T-helper 22 cell (primary cell): Measurements from ENCODE around the gene SERPINB5.

Experiments used
- DNase-seq: peaks from one replicate; pipeline ENCODE4 v3.0.0-alpha.2; 2020; ENCODE audit warnings: low read depth

SERPINB5 gene

DNA sequence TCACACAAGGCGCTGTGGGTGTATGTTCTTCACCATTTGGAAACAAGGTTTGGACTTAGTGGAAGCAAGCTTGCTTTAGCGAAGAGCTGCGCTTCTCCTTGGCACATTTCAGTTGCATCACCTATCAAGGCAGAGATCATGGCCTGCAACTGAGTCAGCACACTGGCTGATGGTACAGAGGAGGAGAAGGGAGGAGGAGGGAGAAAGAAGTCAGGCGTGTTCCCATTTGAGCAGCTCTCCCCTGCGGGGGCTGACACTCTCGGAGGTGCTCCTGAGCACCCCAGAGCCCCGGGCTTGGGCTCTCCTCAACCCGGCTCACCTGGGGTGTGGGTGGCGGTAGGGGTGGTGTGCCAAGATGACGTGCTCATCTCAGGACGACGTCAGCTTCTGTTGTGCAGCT lies 6.0 kb upstream of the SERPINB5 start:
- no peak for DNase-seq

DNA sequence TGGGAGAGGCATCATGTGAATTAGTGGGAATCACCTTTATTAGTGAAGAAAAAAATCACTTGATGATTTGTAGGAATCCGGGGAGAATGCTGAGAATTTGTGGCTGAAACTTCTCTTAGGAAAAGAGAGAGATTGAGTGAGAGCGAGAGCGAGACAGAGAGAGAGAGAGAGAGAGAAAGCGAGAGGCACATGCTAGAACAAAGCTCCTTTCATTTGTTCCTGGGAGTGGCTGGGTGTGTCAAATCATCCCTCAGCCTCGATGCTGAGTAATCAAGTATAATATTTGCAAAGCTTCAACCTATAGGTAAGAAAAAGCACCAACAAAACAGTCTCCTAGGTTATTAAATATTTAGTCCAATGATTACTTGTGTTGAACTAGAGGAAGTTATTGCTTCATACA lies 4.4 kb upstream of the SERPINB5 start:
- no peak for DNase-seq

GRCh38 chr18:63477200-63477599 lies 442 bp downstream of the SERPINB5 start:
- DNase-seq: no peak

DNA sequence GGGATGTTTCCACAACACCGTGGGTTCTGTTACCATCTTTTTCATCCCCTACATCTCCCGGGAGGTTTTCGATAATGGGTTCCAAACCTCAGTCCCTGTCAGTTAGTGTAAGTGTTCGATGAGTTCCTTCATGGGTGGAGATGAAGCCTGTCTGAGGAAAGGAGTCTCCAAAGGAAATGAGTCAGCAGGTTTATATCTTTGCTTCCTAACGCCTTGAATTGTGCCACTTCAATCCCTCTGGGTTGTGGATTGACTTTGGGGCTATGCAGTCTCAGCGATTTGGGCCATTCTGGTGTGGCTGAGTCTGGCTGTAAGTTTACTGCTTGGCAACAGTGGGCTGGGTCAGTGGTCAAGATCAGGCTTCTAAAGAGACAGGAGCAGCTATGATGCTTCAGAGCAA lies 1.2 kb downstream of the SERPINB5 start:
- no peak for DNase-seq

- DNase-seq: no peak
Measured at GRCh38 chr18:63479826-63480225, 3.1 kb downstream of the SERPINB5 start.

DNA sequence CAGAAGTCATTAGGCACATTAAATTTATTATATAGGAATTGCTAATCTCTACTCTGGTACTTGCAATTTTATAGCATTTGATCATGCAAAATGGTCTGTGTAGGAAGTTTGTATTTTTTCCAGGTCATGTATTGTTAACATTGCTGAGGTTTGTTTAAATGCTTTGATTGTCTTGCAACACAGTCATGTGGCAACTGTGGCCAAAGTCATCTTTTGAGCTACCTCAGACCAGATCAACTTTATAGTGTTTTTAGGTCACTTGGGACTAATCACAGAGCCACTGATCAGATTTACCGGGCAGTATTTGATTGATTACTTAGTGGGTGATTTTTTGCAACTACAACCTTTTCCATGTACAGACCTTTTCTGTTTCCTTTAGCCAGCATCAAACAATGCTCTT lies 3.7 kb downstream of the SERPINB5 start:
- no peak for DNase-seq

DNA sequence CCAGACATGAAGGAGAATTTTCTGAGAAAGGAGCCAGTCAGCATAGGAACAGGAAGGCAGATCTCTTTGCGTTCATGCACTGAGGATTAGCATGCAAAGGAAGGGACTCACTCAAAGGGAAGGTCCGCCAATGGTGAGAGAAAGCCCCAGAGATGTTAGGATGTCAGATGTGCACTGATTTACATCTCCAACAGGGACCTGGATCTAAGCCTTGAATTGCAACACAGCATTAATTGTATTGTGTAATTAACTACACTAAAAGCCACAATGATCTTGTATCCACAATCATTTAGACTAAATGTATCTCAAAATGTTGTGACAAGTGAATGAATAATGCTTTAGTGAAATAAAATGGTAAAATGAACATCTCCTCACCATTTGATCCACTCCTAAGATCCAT lies 4.2 kb downstream of the SERPINB5 start:
- no peak for DNase-seq

GRCh38 chr18:63487676-63488075 lies 10.9 kb downstream of the SERPINB5 start:
- DNase-seq: no peak

GRCh38 chr18:63488160-63488559 lies 11.4 kb downstream of the SERPINB5 start:
- no peak for DNase-seq

- no peak for DNase-seq
Measured at GRCh38 chr18:63492851-63493250, 16.1 kb downstream of the SERPINB5 start.

GRCh38 chr18:63495675-63496074 lies 18.9 kb downstream of the SERPINB5 start:
- no peak for DNase-seq

- DNase-seq: no peak
Measured at GRCh38 chr18:63505566-63506335, 29.0 kb downstream of the SERPINB5 start.

DNA sequence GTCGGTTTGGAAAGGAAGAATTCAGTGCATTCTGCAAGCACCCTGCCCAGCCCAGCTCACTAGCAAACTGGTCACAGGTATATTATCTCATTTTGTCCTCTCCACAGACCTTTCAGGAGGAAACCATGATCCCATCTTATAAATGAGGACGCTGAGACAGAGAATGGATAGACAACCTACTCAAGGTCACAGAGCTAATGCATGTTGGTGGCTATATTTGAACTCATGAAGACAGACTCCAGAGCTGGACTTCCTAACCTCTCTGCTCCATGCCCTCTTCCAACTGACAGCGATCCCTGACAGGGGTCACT lies 29.5 kb downstream of the SERPINB5 start:
- no peak for DNase-seq

DNA sequence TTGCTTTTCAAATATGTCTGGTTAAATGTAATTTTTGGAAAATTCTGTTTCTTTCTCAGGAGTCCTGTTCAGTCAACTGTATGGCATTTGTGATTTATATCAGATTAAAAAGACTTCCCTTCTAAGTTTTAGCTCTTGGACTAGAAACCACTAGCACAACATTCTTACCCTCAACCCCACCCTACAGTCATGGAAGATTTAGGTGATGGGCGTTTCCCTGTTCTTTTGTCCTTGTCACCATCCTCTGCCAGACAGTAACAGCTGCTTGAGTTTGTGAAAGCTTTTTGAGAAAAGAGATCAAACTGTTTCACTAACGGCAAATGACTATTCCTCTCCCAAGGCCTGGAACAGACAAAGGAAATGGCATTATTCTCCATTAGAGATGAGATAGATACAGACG lies 31.8 kb downstream of the SERPINB5 start:
- no peak for DNase-seq

DNA sequence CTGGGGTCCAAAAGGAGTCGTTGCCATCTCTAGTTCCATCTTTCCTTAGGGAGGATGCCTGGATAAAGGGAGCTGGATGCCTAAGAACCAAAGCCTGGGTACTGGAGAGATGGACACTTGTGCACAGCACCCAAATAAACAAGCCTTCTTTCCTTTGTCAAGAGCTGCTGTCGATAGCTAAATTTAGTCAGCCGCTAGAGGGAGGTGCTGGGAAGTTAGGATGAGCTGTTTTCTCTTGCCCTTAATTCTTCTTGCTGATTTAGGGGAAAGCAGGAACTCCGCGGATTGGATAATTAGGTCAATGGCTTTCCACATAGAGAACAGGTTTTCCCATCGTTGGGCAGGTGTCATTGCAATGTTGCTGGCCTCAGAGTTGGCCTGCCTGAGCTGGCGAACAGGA lies 34.5 kb downstream of the SERPINB5 start:
- DNase-seq: no peak

GRCh38 chr18:63514326-63514725 lies 37.6 kb downstream of the SERPINB5 start:
- DNase-seq: no peak

GRCh38 chr18:63514888-63515678 lies 38.3 kb downstream of the SERPINB5 start:
- no peak for DNase-seq

DNA sequence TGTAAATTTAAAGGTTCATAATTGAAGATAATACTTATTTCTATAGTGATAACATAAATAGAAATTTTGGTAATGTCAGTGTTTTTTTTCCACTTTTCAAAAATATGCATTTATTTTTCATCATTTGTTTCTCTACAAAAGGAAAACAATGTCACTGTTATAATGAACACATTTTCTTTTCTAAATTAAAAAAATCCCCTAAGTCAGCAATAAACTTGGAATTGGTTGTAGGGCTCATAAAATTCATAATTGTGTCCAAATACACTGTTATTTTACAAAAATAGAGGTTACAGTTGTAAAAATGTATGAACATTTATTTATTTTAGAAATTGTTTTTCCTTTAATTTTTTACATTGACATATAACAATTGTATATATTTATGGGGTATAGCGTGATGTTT lies 39.0 kb downstream of the SERPINB5 start:
- DNase-seq: no peak

DNA sequence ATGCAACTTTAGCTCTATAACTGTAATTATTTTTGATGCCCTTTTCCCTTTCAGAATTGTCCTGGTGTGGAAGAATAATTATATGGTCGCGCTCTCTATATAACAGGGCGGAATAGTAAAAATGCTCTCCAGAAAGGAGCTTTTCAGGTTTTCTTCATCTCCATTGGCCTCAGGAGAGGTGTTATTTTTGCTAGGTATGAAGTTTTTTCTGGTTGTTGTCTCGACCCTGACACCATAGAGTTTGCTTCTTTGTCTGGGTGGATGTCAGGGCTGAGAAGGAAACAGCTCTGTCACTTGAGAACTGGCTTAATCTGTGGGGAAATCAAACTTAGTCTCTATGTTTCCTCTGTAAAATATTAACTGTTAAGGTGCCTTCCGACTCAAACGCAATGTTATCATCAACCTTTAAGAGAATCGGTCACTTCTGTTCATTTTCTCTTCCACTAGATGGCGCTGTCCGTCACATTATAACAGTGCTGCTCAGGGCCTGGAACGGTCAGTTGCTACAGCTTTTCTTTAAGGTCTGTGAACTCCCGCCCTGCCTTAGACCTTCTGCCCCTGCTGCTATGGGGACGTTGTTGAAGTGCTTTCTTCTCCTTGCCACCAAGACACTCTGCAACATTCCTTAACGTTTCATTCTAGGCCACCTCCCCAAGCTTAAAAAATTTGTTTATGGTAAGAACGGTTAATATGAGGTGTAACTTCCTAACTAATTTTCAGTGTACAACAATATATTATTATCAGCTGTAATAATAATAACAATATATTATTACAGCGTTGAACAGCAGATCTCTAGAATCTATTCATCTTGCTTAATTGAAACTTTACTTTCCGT lies 41.6 kb downstream of the SERPINB5 start:
- peak; percentile 4 for DNase-seq

DNA sequence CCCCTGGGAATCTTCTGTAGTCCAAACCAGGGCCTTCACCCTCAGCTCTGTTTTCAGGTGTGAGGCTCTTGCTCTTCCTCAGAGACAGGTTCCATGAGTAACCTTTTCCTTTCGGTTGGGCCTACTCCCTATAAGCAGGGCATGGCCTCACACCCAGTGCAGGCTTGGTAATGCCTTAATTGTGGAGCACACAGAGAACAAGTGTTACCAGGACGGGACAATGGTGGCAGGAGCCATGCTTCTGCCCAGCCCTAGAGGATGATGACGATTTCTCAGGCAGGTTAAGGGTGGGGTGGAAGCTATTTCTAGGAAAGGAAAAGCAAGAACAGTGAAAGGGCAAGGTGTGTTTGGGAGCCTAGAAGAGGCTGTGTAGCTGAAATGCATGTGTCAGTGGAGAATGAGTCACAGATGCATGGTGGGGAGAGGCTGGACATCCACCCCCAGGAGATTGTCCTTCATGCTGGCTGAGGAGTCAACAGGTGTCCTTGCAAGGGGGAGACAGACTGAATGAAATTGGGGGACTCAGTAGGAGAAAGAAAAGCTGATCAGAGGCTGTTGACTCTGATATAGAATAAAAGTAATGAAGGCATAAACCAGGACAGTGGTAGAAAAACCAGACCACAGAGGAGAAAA lies 43.4 kb downstream of the SERPINB5 start:
- no peak for DNase-seq

GRCh38 chr18:63523660-63524059 lies 46.9 kb downstream of the SERPINB5 start:
- DNase-seq: no peak

DNA sequence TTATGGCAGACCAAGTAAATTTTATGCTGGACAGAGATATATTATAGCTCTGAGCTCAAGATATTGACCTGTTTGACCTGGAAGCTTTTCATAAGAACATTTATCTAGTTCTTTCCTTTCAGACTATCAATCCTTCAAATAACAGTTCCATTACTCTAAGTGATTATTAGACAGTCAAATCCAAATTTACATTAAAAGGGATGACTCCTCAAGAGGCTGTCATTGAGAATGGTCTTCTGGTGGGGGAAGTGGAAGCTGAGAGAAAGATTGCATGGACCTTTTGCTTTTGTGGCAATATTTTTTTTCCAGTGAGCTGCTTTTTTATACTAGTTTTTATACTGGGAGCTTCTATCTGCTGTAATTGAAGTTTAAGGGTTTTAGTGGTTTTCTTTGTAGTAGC lies 50.5 kb downstream of the SERPINB5 start:
- DNase-seq: no peak
